Measurements from ENCODE around the gene PRTFDC1. TPM values are rescaled to one million over a fixed set of nuclear protein-coding genes. Genes with fewer than 3 reads are reported as not detected.

PRTFDC1 gene
- total RNA-seq, 3 donors from 2014 or later (not counting 1 experiment from before 2014, with no cell fraction given) = 1.2 to 1.9 (median 1.4) TPM

DNA sequence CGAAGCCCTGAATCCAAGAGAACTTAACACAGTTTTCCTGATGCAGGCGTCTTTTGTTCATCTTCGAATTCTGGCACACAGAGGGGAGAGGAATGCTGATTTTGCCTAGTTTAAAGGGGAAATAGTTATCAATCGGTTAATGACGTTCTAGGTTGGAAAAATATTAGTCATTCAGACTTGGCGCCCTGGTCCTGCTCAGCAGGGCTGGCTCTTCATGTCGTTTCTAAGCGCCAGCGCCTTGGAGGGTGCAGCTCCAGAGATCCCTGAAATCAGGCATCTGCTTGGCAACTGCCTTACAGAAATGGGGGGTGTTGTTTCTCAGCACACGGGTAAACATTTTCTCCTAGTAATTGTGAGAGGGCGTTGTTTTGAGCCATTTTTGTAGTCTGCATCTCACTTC is 1.3 kb upstream of the PRTFDC1 start:
- no peaks in the 10 kb centered on the region for H3K27me3 Mint-ChIP-seq (ENCODE audit: low read depth in 2 of 2)
- H3K27me3 ChIP-seq (ENCODE audit: control insufficient read depth, insufficient read depth, low read length) = no peaks in the 10 kb centered on the region
- no peaks in the 10 kb centered on the region for H3K36me3 ChIP-seq (ENCODE audit: control insufficient read depth, insufficient read depth, low read length)
- intact Hi-C loops (cut with micrococcal nuclease) = loop anchor here (5.0 kb wide), 1 partner anchor 231 kb away; the partner anchor contains the start of gene ARHGAP21
- DNase-seq (no peak), ATAC-seq (no peak)
- H3K4me3 ChIP-seq (ENCODE audit: low read length) = no peak overlapping the region
- H3K4me3 Mint-ChIP-seq = peak overlapping the region; percentile 83
- H3K9me3 Mint-ChIP-seq = no peaks in the 10 kb centered on the region
- no peak overlapping the region for H3K27ac ChIP-seq (ENCODE audit: low read length)
- peak overlapping the region in 1 of 2 donors; percentile 6 for H3K27ac Mint-ChIP-seq
- WGBS (ENCODE audit: insufficient coverage) = 94% methylated on average over 11 of the region's 11 CpGs
- H3K9me3 ChIP-seq (ENCODE audit: control insufficient read depth, insufficient read depth, low read length) = no peaks in the 10 kb centered on the region
- no peaks in the 10 kb centered on the region for H3K36me3 Mint-ChIP-seq
- TF ChIP-seq CTCF (IDR thresholded peaks at IDR 0.05) = no peak
- H3K4me1 ChIP-seq (ENCODE audit: control insufficient read depth, insufficient read depth, low read length) = peaks cover 14% of the 10 kb centered on the region
- H3K4me1 Mint-ChIP-seq = peaks cover 6 to 9% of the 10 kb centered on the region in 2 donors

DNA sequence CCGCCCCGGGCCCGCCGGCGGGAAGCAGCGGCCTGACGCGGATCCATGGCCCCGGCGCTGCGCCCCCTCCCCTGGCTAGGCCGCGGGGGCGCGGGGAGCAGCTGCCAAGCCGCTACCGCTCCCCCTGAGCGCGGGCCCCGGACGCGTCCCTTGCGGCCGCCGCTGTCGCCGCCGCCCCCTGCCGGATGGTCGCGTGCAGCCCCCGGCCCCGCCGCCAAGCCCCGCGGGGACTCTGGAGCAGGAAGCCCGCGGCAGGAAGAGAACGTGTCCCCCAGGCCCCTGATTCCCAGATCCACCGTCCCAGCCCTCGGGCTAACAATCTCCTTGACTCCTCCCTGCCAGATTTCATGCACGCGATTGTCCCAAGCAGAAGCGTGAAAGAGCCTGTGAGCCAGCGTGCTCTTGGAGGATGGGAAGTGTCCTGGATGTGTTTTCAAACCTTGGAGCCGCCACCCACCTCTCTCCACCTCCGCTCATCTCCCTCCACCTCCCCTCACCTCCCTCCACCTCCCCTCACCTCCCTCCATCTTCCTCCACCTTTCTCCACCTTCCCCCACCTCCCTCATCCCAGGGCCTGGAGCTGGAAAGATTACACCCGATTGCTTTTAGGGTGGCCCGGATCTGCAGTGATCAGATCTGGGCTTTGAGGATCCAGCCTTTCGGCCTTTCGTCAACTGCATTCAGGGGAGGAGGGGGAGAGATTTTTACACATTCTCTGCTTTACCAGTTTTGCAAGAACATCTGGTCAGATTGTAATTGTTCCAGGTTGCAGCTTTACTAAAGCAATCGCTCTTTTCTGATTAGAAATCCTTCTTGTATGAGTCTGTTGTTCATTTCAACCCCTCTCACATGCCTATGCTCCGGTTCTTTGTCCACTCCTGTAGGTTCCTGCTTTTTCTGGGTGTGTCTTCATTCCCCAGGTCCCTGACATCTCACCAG is 570 bp upstream of the PRTFDC1 start:
- intact Hi-C loops (cut with micrococcal nuclease) = loop anchor here (1.0 to 5.0 kb wide), 3 partner anchors 66 to 310 kb away; partner anchors contain the start of gene ARHGAP21
- no peaks in the 10 kb centered on the region for H3K36me3 ChIP-seq (ENCODE audit: control insufficient read depth, insufficient read depth, low read length)
- no peak overlapping the region for H3K27ac ChIP-seq (ENCODE audit: low read length)
- no peaks in the 10 kb centered on the region for H3K9me3 ChIP-seq (ENCODE audit: control insufficient read depth, insufficient read depth, low read length)
- ATAC-seq = peak; percentile 74 to 86 (median 85)
- H3K27me3 Mint-ChIP-seq (ENCODE audit: low read depth in 2 of 2) = no peaks in the 10 kb centered on the region
- no peaks in the 10 kb centered on the region for H3K9me3 Mint-ChIP-seq
- peak overlapping the region; percentile 75 for H3K4me3 ChIP-seq (ENCODE audit: low read length)
- H3K27ac Mint-ChIP-seq = peak overlapping the region in 1 of 2 donors; percentile 6
- H3K36me3 Mint-ChIP-seq = no peaks in the 10 kb centered on the region
- peak; percentile 33 for TF ChIP-seq CTCF (IDR thresholded peaks at IDR 0.05)
- H3K4me3 Mint-ChIP-seq = peak overlapping the region; percentile 86
- peak; percentile 53 to 75 for DNase-seq
- WGBS (ENCODE audit: insufficient coverage) = 13% methylated on average over 53 of the region's 53 CpGs
- peaks cover 6 to 9% of the 10 kb centered on the region in 2 donors for H3K4me1 Mint-ChIP-seq
- H3K4me1 ChIP-seq (ENCODE audit: control insufficient read depth, insufficient read depth, low read length) = peaks cover 14% of the 10 kb centered on the region
- H3K27me3 ChIP-seq (ENCODE audit: control insufficient read depth, insufficient read depth, low read length) = no peaks in the 10 kb centered on the region

DNA sequence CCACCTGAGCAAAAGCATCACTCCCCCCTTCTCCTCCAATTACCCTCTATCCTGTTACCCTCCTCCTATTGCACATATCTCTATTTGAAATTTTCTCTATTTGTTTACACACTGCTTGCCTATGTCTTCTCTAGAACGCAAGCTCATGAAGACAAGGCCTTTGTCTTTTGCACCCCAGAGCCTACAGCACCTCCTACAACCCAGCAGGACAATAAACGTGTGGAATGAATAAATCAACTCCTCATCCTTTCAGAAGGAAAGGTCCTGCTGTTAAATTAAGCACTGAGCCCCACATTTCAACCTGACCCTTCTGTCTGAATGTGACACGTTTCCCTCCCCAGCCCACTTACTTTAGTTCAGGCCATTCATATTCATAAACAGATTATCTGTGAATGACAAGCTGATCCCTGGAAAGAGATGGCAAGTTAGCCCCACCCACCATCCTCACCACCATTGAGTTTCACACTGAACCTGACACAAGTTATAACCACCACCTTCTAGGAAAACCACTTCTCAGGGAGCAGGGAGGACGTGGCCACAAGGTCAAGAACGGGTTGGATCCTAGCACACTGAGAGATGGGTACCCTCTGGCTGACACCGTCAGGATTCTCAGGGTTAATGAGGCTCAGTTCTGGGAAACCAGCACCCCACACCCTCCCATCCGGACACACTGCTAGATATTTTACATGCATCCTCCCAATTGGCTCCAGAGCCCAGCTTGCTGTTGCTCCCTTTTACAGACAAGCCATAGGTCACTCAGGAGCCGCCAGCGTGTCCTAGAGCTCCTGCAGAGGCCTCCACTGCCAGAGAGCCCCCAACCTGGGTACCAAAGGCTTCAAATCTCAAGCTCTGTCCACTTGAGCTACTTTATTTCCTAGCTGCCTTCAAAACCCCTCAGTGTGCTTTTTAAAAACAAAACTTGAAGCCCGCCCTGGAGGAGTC is 934 bp downstream of the PRTFDC1 start:
- peak overlapping the region; percentile 6 to 27 for H3K27ac Mint-ChIP-seq
- Histone ChIP-seq H3K36me3 (ENCODE audit: control insufficient read depth, insufficient read depth, low read length) (no peaks in the 10 kb centered on the region), H3K9me3 (ENCODE audit: control insufficient read depth, insufficient read depth, low read length) (no peaks in the 10 kb centered on the region), H3K27ac (ENCODE audit: low read length) (no peak overlapping the region), H3K27me3 (ENCODE audit: control insufficient read depth, insufficient read depth, low read length) (no peaks in the 10 kb centered on the region), H3K4me3 (ENCODE audit: low read length) (peak overlapping the region; percentile 75), H3K4me1 (ENCODE audit: control insufficient read depth, insufficient read depth, low read length) (peaks cover 14% of the 10 kb centered on the region)
- peaks cover 6 to 9% of the 10 kb centered on the region in 2 donors for H3K4me1 Mint-ChIP-seq
- 63% methylated on average over 10 of the region's 10 CpGs for WGBS (ENCODE audit: insufficient coverage)
- TF ChIP-seq CTCF (IDR thresholded peaks at IDR 0.05) = no peak
- DNase-seq (peak in 1 of 2 donors; percentile 25), ATAC-seq (peak; percentile 16 to 30 (median 19))
- no peaks in the 10 kb centered on the region for H3K27me3 Mint-ChIP-seq (ENCODE audit: low read depth in 2 of 2)
- H3K9me3 Mint-ChIP-seq = no peaks in the 10 kb centered on the region
- intact Hi-C loops (cut with micrococcal nuclease) = loop anchor here (1.0 to 5.0 kb wide), 3 partner anchors 64 to 308 kb away; partner anchors contain the start of gene ARHGAP21
- no peaks in the 10 kb centered on the region for H3K36me3 Mint-ChIP-seq
- peak overlapping the region; percentile 86 for H3K4me3 Mint-ChIP-seq

Measured in natural killer cell (primary cell).